Skeletal muscle satellite cell (primary cell): ENCODE results near the gene SHROOM1.
"Not testable (repeated sequence)": the region's sequence is repeated elsewhere in the genome, so short reads cannot be mapped to it uniquely, and the experiment has no call there.

Source experiments
- H3K27me3 ChIP-seq: 2 replicates; pipeline ENCODE4 v1.7.0; 2013; ENCODE audit warnings: low read length; ENCODE audit not compliant: control insufficient read depth, insufficient read depth
- H3K36me3 ChIP-seq: 2 replicates; pipeline ENCODE4 v1.7.0; 2013; ENCODE audit warnings: mild to moderate bottlenecking, control low read depth, low read length; ENCODE audit not compliant: insufficient read depth
- H3K4me1 ChIP-seq: 2 replicates; pipeline ENCODE4 v1.7.0; 2013; ENCODE audit warnings: low read length; ENCODE audit not compliant: control insufficient read depth, insufficient read depth
- H3K4me2 ChIP-seq: 2 replicates; pipeline ENCODE4 v1.7.0; 2013; ENCODE audit warnings: mild to moderate bottlenecking, low read length
- H3K4me3 ChIP-seq: 2 replicates; pipeline ENCODE4 v1.7.0; 2013; ENCODE audit warnings: low read length
- H3K9ac ChIP-seq: 2 replicates; pipeline ENCODE4 v1.7.0; 2013; ENCODE audit warnings: mild to moderate bottlenecking, low read depth, low read length, moderate library complexity
- H3K9me3 ChIP-seq: replicated peaks from 2 replicates; pipeline ENCODE4 v1.7.0; 2013; ENCODE audit warnings: mild to moderate bottlenecking, control low read depth, low read length

Gene SHROOM1

GRCh38 chr5:132813599-132814502 is 16.6 kb downstream of the SHROOM1 start:
- Histone ChIP-seq H3K9ac (no peak overlapping the region), H3K4me3 (peak overlapping the region; percentile 56), H3K27me3 (peaks cover 42% of the 10 kb centered on the region), H3K36me3 (no peaks in the 10 kb centered on the region), H3K4me1 (peaks cover 12% of the 10 kb centered on the region), H3K4me2 (peak overlapping the region; percentile 75), H3K9me3 (no peaks in the 10 kb centered on the region)

- peaks cover 12% of the 10 kb centered on the region for H3K4me1 ChIP-seq
- H3K9ac ChIP-seq = no peak within 1 kb of the TSS
Observed at GRCh38 chr5:132812781-132813598, 17.5 kb downstream of the SHROOM1 start, which contains the start of gene SOWAHA. SOWAHA (plus strand) TSS chr5:132813302; CDS start chr5:132813622, 320 bp downstream.

GRCh38 chr5:132812123-132812765 is 18.2 kb downstream of the SHROOM1 start:
- peaks cover 47% of the 10 kb centered on the region for H3K27me3 ChIP-seq
- H3K4me1 ChIP-seq = peaks cover 12% of the 10 kb centered on the region
- no peaks in the 10 kb centered on the region for H3K36me3 ChIP-seq
- H3K9ac ChIP-seq = no peak overlapping the region
- no peak overlapping the region for H3K4me3 ChIP-seq
- H3K4me2 ChIP-seq = no peak overlapping the region
- H3K9me3 ChIP-seq = no peaks in the 10 kb centered on the region

More at GRCh38 chr5:132812781-132813598, 17.5 kb downstream of the SHROOM1 start, which contains the start of gene SOWAHA:
- H3K4me3 ChIP-seq = peak within 1 kb of the TSS; percentile 56
- H3K27me3 ChIP-seq = peaks cover 43% of the 10 kb centered on the region
- H3K36me3 ChIP-seq = no peaks in the 10 kb centered on the region
- no peaks in the 10 kb centered on the region for H3K9me3 ChIP-seq
- H3K4me2 ChIP-seq = peak within 1 kb of the TSS; percentile 75

DNA sequence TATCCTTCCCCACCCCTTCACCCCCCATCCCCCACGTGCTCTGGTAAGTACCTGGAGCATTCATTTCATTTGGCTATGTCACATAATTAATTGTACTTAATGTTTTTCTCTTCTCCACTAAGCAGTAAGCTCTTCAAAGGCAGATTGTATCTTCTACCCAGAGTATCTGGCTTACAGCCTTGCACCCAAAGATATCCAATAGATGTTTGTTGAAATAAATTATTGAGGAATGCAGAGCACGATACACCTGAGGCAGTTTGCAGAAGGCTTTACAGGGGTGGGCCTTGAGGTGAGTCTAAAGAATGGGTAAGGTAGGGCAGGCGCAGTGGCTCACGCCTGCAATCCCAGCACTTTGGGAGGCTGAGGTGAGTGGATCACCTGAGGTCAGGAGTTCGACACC is 19.8 kb downstream of the SHROOM1 start:
- Histone ChIP-seq H3K36me3 (no peaks in the 10 kb centered on the region), H3K4me1 (peaks cover 12% of the 10 kb centered on the region), H3K27me3 (peaks cover 47% of the 10 kb centered on the region), H3K4me2 (no peak overlapping the region), H3K9me3 (no peaks in the 10 kb centered on the region), H3K9ac (no peak overlapping the region), H3K4me3 (no peak overlapping the region)

- Histone ChIP-seq H3K4me3 (no peak overlapping the region), H3K9ac (no peak overlapping the region), H3K9me3 (no peaks in the 10 kb centered on the region), H3K4me2 (no peak overlapping the region), H3K27me3 (peaks cover 42% of the 10 kb centered on the region), H3K4me1 (peaks cover 3% of the 10 kb centered on the region), H3K36me3 (no peaks in the 10 kb centered on the region)
Observed at GRCh38 chr5:132808866-132809265, 21.6 kb downstream of the SHROOM1 start.

- Histone ChIP-seq H3K4me2 (no peak overlapping the region), H3K27me3 (peaks cover 38% of the 10 kb centered on the region), H3K9ac (no peak overlapping the region), H3K4me3 (no peak overlapping the region), H3K4me1 (no peaks in the 10 kb centered on the region), H3K9me3 (no peaks in the 10 kb centered on the region), H3K36me3 (no peaks in the 10 kb centered on the region)
Observed at GRCh38 chr5:132808448-132808847, 22.0 kb downstream of the SHROOM1 start.

DNA sequence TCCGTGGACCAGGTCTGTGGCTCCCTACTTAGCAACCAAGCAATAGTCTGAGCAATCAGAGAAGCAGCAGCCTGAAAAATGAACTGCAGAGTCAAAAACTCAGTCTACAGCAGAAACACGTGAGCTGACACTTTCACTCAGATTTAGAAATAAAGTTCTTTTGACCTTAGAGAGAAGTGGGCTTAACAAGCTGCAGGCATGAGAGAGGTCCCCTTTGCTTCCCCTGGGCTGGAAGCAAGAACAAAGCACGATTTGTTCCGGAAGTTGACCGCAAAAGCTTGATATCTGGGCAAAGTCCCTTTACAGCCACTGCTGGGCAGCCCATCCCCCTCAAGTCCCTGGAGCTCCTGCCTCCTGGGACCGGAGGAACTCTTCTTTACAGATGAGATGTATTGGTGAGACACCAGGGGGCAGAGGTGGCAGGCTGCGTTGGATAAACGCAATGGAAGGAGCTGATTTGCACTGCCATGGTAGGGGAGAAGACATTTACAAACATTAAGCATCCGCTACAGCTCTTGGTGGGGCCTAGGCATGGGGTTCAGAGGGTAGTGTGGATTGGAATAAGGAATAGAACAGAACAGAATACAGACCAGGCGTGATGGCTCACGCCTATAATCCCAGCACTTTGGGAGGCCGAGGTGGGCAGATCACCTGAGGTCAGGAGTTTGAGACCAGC is 23.1 kb downstream of the SHROOM1 start:
- H3K4me1 ChIP-seq = no peaks in the 10 kb centered on the region
- H3K9me3 ChIP-seq = no peaks in the 10 kb centered on the region
- H3K27me3 ChIP-seq = peaks cover 36% of the 10 kb centered on the region
- H3K36me3 ChIP-seq = no peaks in the 10 kb centered on the region
- no peak overlapping the region for H3K9ac ChIP-seq
- H3K4me3 ChIP-seq = no peak overlapping the region
- H3K4me2 ChIP-seq = no peak overlapping the region

DNA sequence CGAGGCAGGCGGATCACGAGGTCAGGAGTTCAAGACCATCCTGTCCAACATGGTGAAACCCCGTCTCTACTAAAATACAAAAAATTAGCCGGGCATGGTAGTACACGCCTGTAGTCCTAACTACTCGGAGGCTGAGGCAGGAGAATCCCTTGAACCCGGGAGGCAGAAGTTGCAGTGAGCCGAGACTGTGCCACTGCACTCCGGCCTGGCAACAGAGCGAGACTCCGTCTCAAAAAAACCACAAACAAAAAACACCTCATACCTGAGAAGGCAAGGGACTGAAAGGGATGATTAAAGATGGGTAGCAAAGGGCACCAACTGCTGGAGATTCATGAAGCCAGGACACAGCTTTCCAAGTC is 23.7 kb downstream of the SHROOM1 start:
- H3K27me3 ChIP-seq = peaks cover 36% of the 10 kb centered on the region
- not testable (repeated sequence) for H3K4me2 ChIP-seq, H3K36me3 ChIP-seq, H3K4me1 ChIP-seq, H3K9ac ChIP-seq, H3K9me3 ChIP-seq, H3K4me3 ChIP-seq

DNA sequence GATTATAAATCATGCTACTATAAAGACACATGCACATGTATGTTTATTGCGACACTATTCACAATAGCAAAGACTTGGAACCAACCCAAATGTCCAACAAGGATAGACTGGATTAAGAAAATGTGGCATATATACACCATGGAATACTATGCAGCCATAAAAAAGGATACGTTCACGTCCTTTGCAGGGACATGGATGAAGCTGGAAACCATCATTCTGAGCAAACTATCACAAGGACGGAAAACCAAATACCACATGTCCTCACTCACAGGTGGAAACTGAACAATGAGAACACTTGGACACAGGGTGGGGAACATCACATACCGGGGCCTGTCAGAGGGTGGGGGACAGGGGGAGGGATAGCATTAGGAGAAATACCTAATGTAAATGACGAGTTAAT is 24.6 kb downstream of the SHROOM1 start:
- H3K4me1 ChIP-seq, H3K9me3 ChIP-seq, H3K4me2 ChIP-seq, H3K36me3 ChIP-seq, H3K4me3 ChIP-seq, H3K9ac ChIP-seq: not testable (repeated sequence)
- H3K27me3 ChIP-seq = peaks cover 36% of the 10 kb centered on the region

DNA sequence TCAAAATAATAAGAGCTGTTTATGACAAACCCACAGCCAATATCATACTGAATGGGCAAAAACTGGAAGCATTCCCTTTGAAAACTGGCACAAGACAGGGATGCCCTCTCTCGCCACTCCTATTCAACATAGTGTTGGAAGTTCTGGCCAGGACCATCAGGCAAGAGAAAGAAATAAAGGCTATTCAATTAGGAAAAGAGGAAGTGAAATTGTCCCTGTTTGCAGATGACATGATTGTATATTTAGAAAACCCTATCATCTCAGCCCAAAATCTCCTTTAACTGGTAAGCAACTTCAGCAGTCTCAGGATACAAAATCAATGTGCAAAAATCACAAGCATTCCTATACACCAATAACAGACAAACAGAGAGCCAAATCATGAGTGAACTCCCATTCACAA is 26.2 kb downstream of the SHROOM1 start:
- not testable (repeated sequence) for H3K9ac ChIP-seq, H3K9me3 ChIP-seq
- H3K27me3 ChIP-seq = peaks cover 34% of the 10 kb centered on the region

DNA sequence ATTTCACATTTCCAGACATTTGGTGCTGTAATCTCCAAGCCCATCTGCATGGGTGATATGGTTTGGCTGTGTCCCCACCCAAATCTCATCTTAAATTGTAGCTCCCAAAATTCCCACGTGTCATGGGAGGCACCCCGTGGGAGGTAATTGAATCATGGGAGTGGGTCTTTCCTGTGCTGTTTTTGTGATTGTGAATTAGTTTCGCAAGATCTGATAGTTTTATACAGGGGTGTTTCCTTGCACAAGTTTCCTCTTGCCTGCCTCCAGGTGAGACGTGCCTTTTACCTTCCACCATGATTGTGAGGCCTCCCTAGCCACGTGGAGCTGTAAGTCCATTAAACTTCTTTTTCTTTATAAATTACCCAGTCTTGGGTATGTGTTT is 27.8 kb downstream of the SHROOM1 start:
- not testable (repeated sequence) for H3K4me1 ChIP-seq, H3K4me2 ChIP-seq, H3K4me3 ChIP-seq, H3K9me3 ChIP-seq, H3K9ac ChIP-seq, H3K36me3 ChIP-seq
- peaks cover 35% of the 10 kb centered on the region for H3K27me3 ChIP-seq

More for the DNA sequence above, 26.2 kb downstream of the SHROOM1 start:
- H3K4me3 ChIP-seq, H3K36me3 ChIP-seq, H3K4me2 ChIP-seq, H3K4me1 ChIP-seq: not testable (repeated sequence)
